Measurements from ENCODE around the gene RPL10. TPM values are rescaled to one million over a fixed set of nuclear protein-coding genes. Genes with fewer than 3 reads are reported as not detected.

The RPL10 gene
- total and polyA plus RNA-seq, 2 of the 13 experiments (the other 11 are each of a cell fraction or from before 2014, with no cell fraction given) = 2,381 to 4,713 TPM

DNA sequence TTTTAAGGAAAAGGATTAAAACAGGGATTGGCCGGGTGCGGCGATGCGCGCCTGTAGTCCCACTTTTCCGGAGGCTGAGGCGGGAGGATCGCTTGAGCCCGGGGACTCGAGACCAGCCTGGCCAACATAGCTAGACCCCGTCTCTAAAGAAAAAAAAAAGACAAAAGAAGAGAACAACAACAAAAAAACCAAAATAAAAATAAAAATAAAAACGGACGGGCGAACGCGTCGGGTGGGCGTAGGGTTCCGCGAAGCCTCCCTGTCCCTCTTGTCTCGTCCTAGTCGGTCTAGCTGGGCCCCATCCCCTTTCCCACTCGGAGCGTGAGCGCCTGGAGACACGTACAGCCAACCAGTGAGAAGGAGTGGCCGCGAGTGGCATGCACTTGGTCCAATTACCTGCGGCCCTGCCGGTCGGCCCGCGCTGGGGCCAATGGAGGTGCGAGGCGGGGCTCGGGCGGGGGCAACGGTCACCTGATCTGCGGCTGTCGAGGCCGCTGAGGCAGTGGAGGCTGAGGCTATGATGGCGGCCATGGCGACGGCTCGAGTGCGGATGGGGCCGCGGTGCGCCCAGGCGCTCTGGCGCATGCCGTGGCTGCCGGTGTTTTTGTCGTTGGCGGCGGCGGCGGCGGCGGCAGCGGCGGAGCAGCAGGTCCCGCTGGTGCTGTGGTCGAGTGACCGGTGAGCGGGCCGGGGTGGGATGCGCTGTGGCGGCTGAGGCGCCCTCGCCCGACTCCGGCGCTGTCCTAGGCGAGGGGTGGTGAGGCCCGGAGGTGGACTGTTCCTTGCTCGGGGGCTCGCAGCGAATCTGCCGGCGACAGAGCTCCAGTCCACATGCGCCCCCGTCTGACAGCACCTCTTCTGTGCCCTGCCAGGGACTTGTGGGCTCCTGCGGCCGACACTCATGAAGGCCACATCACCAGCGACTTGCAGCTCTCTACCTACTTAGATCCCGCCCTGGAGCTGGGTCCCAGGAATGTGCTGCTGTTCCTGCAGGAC lies 30.3 kb downstream of the RPL10 start, which contains the start of gene ATP6AP1 (continued):
- TF ChIP-seq, protein P1, sequence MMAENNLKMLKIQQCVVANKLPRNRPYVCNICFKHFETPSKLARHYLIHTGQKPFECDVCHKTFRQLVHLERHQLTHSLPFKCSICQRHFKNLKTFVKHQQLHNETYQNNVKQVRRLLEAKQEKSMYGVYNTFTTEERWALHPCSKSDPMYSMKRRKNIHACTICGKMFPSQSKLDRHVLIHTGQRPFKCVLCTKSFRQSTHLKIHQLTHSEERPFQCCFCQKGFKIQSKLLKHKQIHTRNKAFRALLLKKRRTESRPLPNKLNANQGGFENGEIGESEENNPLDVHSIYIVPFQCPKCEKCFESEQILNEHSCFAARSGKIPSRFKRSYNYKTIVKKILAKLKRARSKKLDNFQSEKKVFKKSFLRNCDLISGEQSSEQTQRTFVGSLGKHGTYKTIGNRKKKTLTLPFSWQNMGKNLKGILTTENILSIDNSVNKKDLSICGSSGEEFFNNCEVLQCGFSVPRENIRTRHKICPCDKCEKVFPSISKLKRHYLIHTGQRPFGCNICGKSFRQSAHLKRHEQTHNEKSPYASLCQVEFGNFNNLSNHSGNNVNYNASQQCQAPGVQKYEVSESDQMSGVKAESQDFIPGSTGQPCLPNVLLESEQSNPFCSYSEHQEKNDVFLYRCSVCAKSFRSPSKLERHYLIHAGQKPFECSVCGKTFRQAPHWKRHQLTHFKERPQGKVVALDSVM (CRISPR knock-in tag; IDR thresholded peaks at IDR 0.05) = peak; percentile 99
- TF ChIP-seq, protein P2, sequence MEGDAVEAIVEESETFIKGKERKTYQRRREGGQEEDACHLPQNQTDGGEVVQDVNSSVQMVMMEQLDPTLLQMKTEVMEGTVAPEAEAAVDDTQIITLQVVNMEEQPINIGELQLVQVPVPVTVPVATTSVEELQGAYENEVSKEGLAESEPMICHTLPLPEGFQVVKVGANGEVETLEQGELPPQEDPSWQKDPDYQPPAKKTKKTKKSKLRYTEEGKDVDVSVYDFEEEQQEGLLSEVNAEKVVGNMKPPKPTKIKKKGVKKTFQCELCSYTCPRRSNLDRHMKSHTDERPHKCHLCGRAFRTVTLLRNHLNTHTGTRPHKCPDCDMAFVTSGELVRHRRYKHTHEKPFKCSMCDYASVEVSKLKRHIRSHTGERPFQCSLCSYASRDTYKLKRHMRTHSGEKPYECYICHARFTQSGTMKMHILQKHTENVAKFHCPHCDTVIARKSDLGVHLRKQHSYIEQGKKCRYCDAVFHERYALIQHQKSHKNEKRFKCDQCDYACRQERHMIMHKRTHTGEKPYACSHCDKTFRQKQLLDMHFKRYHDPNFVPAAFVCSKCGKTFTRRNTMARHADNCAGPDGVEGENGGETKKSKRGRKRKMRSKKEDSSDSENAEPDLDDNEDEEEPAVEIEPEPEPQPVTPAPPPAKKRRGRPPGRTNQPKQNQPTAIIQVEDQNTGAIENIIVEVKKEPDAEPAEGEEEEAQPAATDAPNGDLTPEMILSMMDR (CRISPR knock-in tag; IDR thresholded peaks at IDR 0.05) = peak; percentile 33
- TF ChIP-seq KDM5B (CRISPR knock-in tag; IDR thresholded peaks at IDR 0.05; ENCODE audit: borderline replicate concordance) (0 out of 2 replicates have a peak, but pooled peaks have one; percentile 57), TMF1 (CRISPR knock-in tag; IDR thresholded peaks at IDR 0.05; ENCODE audit: low read depth) (no peak), ZFX (CRISPR knock-in tag; IDR thresholded peaks at IDR 0.05; ENCODE audit: low read depth) (peak; percentile 81), ZBTB3 (CRISPR knock-in tag; IDR thresholded peaks at IDR 0.05; ENCODE audit: borderline replicate concordance, low read depth) (no peak), BHLHE40 (IDR thresholded peaks at IDR 0.05; ENCODE audit: low read length) (0 out of 2 replicates have a peak, but pooled peaks have one; percentile 43), TCF7L2 (IDR thresholded peaks at IDR 0.05; ENCODE audit: low read depth, low read length) (no peak), MYC (CRISPR knock-in tag; IDR thresholded peaks at IDR 0.05; ENCODE audit: borderline replicate concordance) (peak; percentile 71; the same call in 1 of the 2 replicates), MAFF (IDR thresholded peaks at IDR 0.05; ENCODE audit: low read depth, low read length) (no peak), IRF2 (CRISPR knock-in tag; IDR thresholded peaks at IDR 0.05) (no peak), ZNF367 (CRISPR knock-in tag; IDR thresholded peaks at IDR 0.05; ENCODE audit: borderline replicate concordance) (no peak), MAFG (CRISPR knock-in tag; IDR thresholded peaks at IDR 0.05) (no peak), CC2D1A (CRISPR knock-in tag; IDR thresholded peaks at IDR 0.05) (no peak), ZSCAN30 (CRISPR knock-in tag; IDR thresholded peaks at IDR 0.05) (no peak), HMG20A (CRISPR knock-in tag; IDR thresholded peaks at IDR 0.05; ENCODE audit: borderline replicate concordance) (no peak), SRF (IDR thresholded peaks at IDR 0.05; ENCODE audit: low read depth, low read length) (no peak), NFIB (CRISPR knock-in tag; IDR thresholded peaks at IDR 0.05; ENCODE audit: borderline replicate concordance) (no peak), ZNF713 (CRISPR knock-in tag; IDR thresholded peaks at IDR 0.05) (no peak)
- TF ChIP-seq, protein P3, sequence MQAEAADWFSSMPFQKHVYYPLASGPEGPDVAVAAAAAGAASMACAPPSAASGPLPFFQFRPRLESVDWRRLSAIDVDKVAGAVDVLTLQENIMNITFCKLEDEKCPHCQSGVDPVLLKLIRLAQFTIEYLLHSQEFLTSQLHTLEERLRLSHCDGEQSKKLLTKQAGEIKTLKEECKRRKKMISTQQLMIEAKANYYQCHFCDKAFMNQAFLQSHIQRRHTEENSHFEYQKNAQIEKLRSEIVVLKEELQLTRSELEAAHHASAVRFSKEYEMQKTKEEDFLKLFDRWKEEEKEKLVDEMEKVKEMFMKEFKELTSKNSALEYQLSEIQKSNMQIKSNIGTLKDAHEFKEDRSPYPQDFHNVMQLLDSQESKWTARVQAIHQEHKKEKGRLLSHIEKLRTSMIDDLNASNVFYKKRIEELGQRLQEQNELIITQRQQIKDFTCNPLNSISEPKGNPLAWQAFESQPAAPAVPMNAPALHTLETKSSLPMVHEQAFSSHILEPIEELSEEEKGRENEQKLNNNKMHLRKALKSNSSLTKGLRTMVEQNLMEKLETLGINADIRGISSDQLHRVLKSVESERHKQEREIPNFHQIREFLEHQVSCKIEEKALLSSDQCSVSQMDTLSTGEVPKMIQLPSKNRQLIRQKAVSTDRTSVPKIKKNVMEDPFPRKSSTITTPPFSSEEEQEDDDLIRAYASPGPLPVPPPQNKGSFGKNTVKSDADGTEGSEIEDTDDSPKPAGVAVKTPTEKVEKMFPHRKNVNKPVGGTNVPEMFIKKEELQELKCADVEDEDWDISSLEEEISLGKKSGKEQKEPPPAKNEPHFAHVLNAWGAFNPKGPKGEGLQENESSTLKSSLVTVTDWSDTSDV (CRISPR knock-in tag; IDR thresholded peaks at IDR 0.05) = no peak
- TF ChIP-seq, protein P4, sequence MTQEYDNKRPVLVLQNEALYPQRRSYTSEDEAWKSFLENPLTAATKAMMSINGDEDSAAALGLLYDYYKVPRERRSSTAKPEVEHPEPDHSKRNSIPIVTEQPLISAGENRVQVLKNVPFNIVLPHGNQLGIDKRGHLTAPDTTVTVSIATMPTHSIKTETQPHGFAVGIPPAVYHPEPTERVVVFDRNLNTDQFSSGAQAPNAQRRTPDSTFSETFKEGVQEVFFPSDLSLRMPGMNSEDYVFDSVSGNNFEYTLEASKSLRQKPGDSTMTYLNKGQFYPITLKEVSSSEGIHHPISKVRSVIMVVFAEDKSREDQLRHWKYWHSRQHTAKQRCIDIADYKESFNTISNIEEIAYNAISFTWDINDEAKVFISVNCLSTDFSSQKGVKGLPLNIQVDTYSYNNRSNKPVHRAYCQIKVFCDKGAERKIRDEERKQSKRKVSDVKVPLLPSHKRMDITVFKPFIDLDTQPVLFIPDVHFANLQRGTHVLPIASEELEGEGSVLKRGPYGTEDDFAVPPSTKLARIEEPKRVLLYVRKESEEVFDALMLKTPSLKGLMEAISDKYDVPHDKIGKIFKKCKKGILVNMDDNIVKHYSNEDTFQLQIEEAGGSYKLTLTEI (CRISPR knock-in tag; conservative IDR thresholded peaks at IDR 0.05) = no peak

Measured in HepG2 (cell line).